PFSK-1 (cell line): Measurements from ENCODE around the gene TEX2.

Experiments
- SIN3A ChIP-seq: IDR thresholded peaks from 2 replicates; pipeline ENCODE4 v1.6.1; 2012; ENCODE audit warnings: mild to moderate bottlenecking, low read length, moderate library complexity, borderline replicate concordance; ENCODE audit not compliant: insufficient read depth
- TAF1 ChIP-seq: IDR thresholded peaks from 2 replicates; pipeline ENCODE4 v1.6.1; 2012; ENCODE audit warnings: low read length, control low read depth, borderline replicate concordance; ENCODE audit not compliant: insufficient read depth

DNA sequence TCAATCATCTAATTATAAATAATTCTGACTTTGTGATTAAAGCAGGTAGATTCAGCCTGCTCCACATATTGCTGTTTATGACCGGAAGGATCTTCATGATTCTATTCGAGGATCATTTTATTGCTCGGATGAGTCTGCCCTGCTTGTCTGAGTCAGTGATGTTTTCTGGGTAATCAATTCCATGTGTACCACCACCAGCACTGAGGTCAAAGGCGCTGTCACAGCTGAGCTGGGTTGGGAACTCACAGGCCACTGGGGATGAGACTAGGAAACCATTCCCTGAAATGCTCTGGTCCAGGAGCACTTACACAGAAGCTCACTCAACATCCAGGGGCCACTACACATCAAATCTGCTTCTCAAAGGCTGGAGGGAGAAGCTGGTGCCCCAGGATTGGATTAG, 102.7 kb downstream of the TEX2 start:
- TF ChIP-seq TAF1 (no peak), SIN3A (no peak)
